GM06990 (cell line): ENCODE data around the gene POGZ.

Experiments
- DNase-seq: peaks from one replicate; pipeline ENCODE4 v3.0.0-alpha.2; 2011; ENCODE audit not compliant: insufficient read length; ENCODE audit errors: extremely low read depth
- H3K27me3 ChIP-seq: replicated peaks from 2 replicates; pipeline ENCODE4 v1.6.0; 2011; ENCODE audit warnings: low read length; ENCODE audit not compliant: control insufficient read depth, insufficient read depth
- H3K36me3 ChIP-seq: 2 replicates; pipeline ENCODE4 v1.5.1; 2011; ENCODE audit warnings: low read length; ENCODE audit not compliant: control insufficient read depth, insufficient read depth
- H3K4me3 ChIP-seq: replicated peaks from 2 replicates; pipeline ENCODE4 v1.5.1; 2011; ENCODE audit warnings: low read depth, mild to moderate bottlenecking, control low read depth, low read length
- CTCF ChIP-seq: IDR thresholded peaks from 2 replicates; pipeline ENCODE4 v1.5.1; 2011; ENCODE audit warnings: low read length, control low read depth, mild to moderate bottlenecking, inconsistent platforms; ENCODE audit not compliant: insufficient read depth, poor library complexity, severe bottlenecking

Gene POGZ

GRCh38 chr1:151459331-151460046, at the start of gene POGZ:
TSS of gene POGZ (minus strand) at chr1:151459494. CDS start at chr1:151442204, 17,290 bp downstream.
- TF ChIP-seq CTCF, result no peak
- Histone ChIP-seq H3K27me3 (no peaks in the 10 kb centered on the region), H3K36me3 (no peaks in the 10 kb centered on the region; the same call in 1 of the 2 replicates), H3K4me3 (peak within 1 kb of the TSS; percentile 83)
- peak; percentile 91 for DNase-seq

- Histone ChIP-seq H3K36me3 (no peaks in the 10 kb centered on the region), H3K27me3 (no peaks in the 10 kb centered on the region), H3K4me3 (no peak overlapping the region)
- no peak for TF ChIP-seq CTCF
- DNase-seq, result no peak
These were observed 49.5 kb upstream of the POGZ start for GRCh38 chr1:151508833-151509232.

GRCh38 chr1:151504759-151505158, 45.5 kb upstream of the POGZ start:
- H3K4me3 ChIP-seq, result no peak overlapping the region
- no peaks in the 10 kb centered on the region for H3K36me3 ChIP-seq
- H3K27me3 ChIP-seq, result no peaks in the 10 kb centered on the region; the same call in 1 of the 2 replicates
- no peak for TF ChIP-seq CTCF
- DNase-seq, result no peak

- no peak for TF ChIP-seq CTCF
- Histone ChIP-seq H3K36me3 (no peaks in the 10 kb centered on the region), H3K27me3 (no peaks in the 10 kb centered on the region; the same call in 1 of the 2 replicates), H3K4me3 (no peak overlapping the region)
- DNase-seq, result no peak
These were observed 45.0 kb upstream of the POGZ start for GRCh38 chr1:151504252-151504651.

- no peak overlapping the region for H3K4me3 ChIP-seq
- no peaks in the 10 kb centered on the region for H3K36me3 ChIP-seq
- no peaks in the 10 kb centered on the region; the same call in 1 of the 2 replicates for H3K27me3 ChIP-seq
- no peak for DNase-seq
- no peak for TF ChIP-seq CTCF
These were observed 43.8 kb upstream of the POGZ start for GRCh38 chr1:151502859-151503780.
